Astrocyte (in vitro differentiated cells and primary cell): ENCODE data around the gene CCDC136. TPM values are rescaled to one million over a fixed set of nuclear protein-coding genes. Genes with fewer than 3 reads are reported as not detected.

Experiments used
- DNase-seq: peaks from one replicate; pipeline ENCODE4 v3.0.0-alpha.2; 2010; ENCODE audit warnings: low read depth
- FAIRE-seq: peaks from 2 replicates; lab custom pipeline; 2011; peaks lifted over from hg19 to GRCh38; lab: Jason Lieb, UNC
- H2AFZ ChIP-seq: 2 replicates; pipeline ENCODE4 v1.6.0; 2012; ENCODE audit warnings: low read depth, low read length, inconsistent platforms
- H3K27ac ChIP-seq: 2 replicates; pipeline ENCODE4 v1.5.1; 2011; ENCODE audit warnings: low read depth, low read length, inconsistent platforms
- H3K27me3 ChIP-seq: 2 replicates; pipeline ENCODE4 v1.6.0; 2011; ENCODE audit warnings: low read length, inconsistent platforms; ENCODE audit not compliant: insufficient read depth
- H3K36me3 ChIP-seq: 2 replicates; pipeline ENCODE4 v1.5.1; 2011; ENCODE audit warnings: low read length, inconsistent platforms; ENCODE audit not compliant: insufficient read depth
- H3K4me1 ChIP-seq: 2 replicates; pipeline ENCODE4 v1.5.1; 2011; ENCODE audit warnings: low read length, inconsistent platforms; ENCODE audit not compliant: insufficient read depth
- H3K4me2 ChIP-seq: 2 replicates; pipeline ENCODE4 v1.6.0; 2012; ENCODE audit warnings: low read length, inconsistent platforms
- H3K4me3 ChIP-seq: 2 replicates; pipeline ENCODE4 v1.5.1; 2011; ENCODE audit warnings: low read depth, mild to moderate bottlenecking, low read length, inconsistent platforms; ENCODE audit not compliant: insufficient read depth
- H3K79me2 ChIP-seq: 2 replicates; pipeline ENCODE4 v1.6.0; 2012; ENCODE audit warnings: mild to moderate bottlenecking, low read length, inconsistent platforms; ENCODE audit not compliant: insufficient read depth
- H3K9ac ChIP-seq: 2 replicates; pipeline ENCODE4 v1.6.0; 2012; ENCODE audit warnings: mild to moderate bottlenecking, low read length, inconsistent platforms
- H3K9me3 ChIP-seq: 2 replicates; pipeline ENCODE4 v1.5.1; 2012; ENCODE audit warnings: low read depth, mild to moderate bottlenecking, low read length, inconsistent platforms; ENCODE audit not compliant: insufficient read depth
- H4K20me1 ChIP-seq: 2 replicates; pipeline ENCODE4 v1.6.0; 2012; ENCODE audit warnings: low read length, inconsistent platforms; ENCODE audit not compliant: insufficient read depth
- H3K27ac Mint-ChIP-seq: one replicate; pipeline ENCODE4 v1.8.0; 2021; ENCODE audit warnings: mild to moderate bottlenecking, mixed read lengths; ENCODE audit not compliant: unreplicated experiment
- H3K27me3 Mint-ChIP-seq: one replicate; pipeline ENCODE4 v1.8.0; 2021; ENCODE audit warnings: low read depth, mixed read lengths; ENCODE audit not compliant: unreplicated experiment
- H3K36me3 Mint-ChIP-seq: one replicate; pipeline ENCODE4 v1.8.0; 2021; ENCODE audit warnings: low read depth, mixed read lengths; ENCODE audit not compliant: unreplicated experiment
- H3K4me1 Mint-ChIP-seq: one replicate; pipeline ENCODE4 v1.8.0; 2021; ENCODE audit warnings: low read depth, mixed read lengths; ENCODE audit not compliant: unreplicated experiment
- H3K4me3 Mint-ChIP-seq: one replicate; pipeline ENCODE4 v1.8.0; 2021; ENCODE audit warnings: mild to moderate bottlenecking, moderate library complexity, mixed read lengths; ENCODE audit not compliant: unreplicated experiment
- H3K9me3 Mint-ChIP-seq: one replicate; pipeline ENCODE4 v1.8.0; 2021; ENCODE audit warnings: mild to moderate bottlenecking, mixed read lengths; ENCODE audit not compliant: unreplicated experiment
- EZH2 ChIP-seq: IDR thresholded peaks from 2 replicates; pipeline ENCODE4 v1.6.1; 2012; ENCODE audit warnings: mild to moderate bottlenecking, low read length, inconsistent platforms; ENCODE audit not compliant: insufficient read depth
- total RNA-seq: library from RNA; stranded (reverse); gene quantifications from 2 replicates; pipeline ENCODE4 v1.2.1, GENCODE V29; 2021
- TF ChIP-seq, protein P1 (sequence below): IDR thresholded peaks from 2 replicates; pipeline ENCODE4 v1.5.1; 2011; ENCODE audit warnings: low read depth, mild to moderate bottlenecking, inconsistent platforms, low read length, moderate library complexity; ENCODE audit not compliant: insufficient read depth

The CCDC136 gene
- total RNA-seq, 1 donor from 2014 or later = 14.9 TPM

DNA sequence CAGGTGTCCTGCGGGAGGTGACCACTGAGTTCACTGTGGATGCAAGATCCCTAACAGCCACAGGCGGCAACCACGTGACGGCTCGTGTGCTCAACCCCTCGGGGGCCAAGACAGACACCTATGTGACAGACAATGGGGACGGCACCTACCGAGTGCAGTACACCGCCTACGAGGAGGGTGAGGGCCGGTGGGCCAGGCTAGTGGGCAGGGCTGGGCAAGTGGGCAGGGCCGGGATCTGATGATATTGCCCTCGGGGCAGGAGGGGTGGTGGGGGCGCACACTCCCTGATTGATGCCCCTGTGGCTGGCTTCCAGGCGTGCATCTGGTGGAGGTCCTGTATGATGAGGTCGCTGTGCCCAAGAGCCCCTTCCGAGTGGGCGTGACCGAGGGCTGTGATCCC lies 54.2 kb downstream of the CCDC136 start:
- Mint-ChIP-seq H3K9me3 (no peaks in the 10 kb centered on the region), H3K4me1 (no peaks in the 10 kb centered on the region), H3K4me3 (no peak overlapping the region), H3K27ac (no peak overlapping the region), H3K27me3 (no peaks in the 10 kb centered on the region), H3K36me3 (peaks cover 15% of the 10 kb centered on the region)
- TF ChIP-seq EZH2 = no peak
- TF ChIP-seq, protein P1, sequence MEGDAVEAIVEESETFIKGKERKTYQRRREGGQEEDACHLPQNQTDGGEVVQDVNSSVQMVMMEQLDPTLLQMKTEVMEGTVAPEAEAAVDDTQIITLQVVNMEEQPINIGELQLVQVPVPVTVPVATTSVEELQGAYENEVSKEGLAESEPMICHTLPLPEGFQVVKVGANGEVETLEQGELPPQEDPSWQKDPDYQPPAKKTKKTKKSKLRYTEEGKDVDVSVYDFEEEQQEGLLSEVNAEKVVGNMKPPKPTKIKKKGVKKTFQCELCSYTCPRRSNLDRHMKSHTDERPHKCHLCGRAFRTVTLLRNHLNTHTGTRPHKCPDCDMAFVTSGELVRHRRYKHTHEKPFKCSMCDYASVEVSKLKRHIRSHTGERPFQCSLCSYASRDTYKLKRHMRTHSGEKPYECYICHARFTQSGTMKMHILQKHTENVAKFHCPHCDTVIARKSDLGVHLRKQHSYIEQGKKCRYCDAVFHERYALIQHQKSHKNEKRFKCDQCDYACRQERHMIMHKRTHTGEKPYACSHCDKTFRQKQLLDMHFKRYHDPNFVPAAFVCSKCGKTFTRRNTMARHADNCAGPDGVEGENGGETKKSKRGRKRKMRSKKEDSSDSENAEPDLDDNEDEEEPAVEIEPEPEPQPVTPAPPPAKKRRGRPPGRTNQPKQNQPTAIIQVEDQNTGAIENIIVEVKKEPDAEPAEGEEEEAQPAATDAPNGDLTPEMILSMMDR = no peak
- Histone ChIP-seq H3K4me3 (no peak overlapping the region), H4K20me1 (peaks cover 93% of the 10 kb centered on the region), H3K9me3 (no peaks in the 10 kb centered on the region), H2AFZ (no peak overlapping the region), H3K9ac (no peak overlapping the region), H3K79me2 (peaks cover 26% of the 10 kb centered on the region), H3K4me2 (no peak overlapping the region), H3K4me1 (peaks cover 10% of the 10 kb centered on the region), H3K27me3 (no peaks in the 10 kb centered on the region), H3K36me3 (peaks cover 76% of the 10 kb centered on the region), H3K27ac (no peak overlapping the region)
- DNase-seq (no peak), FAIRE-seq (no peak)

GRCh38 chr7:128846781-128847444 lies 55.1 kb downstream of the CCDC136 start:
- peaks cover 32% of the 10 kb centered on the region for H3K79me2 ChIP-seq
- Mint-ChIP-seq H3K4me1 (no peaks in the 10 kb centered on the region), H3K36me3 (peaks cover 15% of the 10 kb centered on the region), H3K9me3 (no peaks in the 10 kb centered on the region), H3K27ac (no peak overlapping the region), H3K27me3 (no peaks in the 10 kb centered on the region), H3K4me3 (no peak overlapping the region)
- H3K9me3 ChIP-seq = no peaks in the 10 kb centered on the region
- H4K20me1 ChIP-seq = peaks cover 92% of the 10 kb centered on the region
- H3K4me1 ChIP-seq = peaks cover under 1% of the 10 kb centered on the region
- H3K36me3 ChIP-seq = peaks cover 74% of the 10 kb centered on the region
- no peak overlapping the region for H3K4me2 ChIP-seq
- DNase-seq = no peak
- no peak for TF ChIP-seq EZH2
- TF ChIP-seq, protein P1 = no peak
- H2AFZ ChIP-seq = no peak overlapping the region
- FAIRE-seq = no peak
- H3K27ac ChIP-seq = no peak overlapping the region
- H3K9ac ChIP-seq = no peak overlapping the region
- H3K27me3 ChIP-seq = no peaks in the 10 kb centered on the region
- no peak overlapping the region for H3K4me3 ChIP-seq

DNA sequence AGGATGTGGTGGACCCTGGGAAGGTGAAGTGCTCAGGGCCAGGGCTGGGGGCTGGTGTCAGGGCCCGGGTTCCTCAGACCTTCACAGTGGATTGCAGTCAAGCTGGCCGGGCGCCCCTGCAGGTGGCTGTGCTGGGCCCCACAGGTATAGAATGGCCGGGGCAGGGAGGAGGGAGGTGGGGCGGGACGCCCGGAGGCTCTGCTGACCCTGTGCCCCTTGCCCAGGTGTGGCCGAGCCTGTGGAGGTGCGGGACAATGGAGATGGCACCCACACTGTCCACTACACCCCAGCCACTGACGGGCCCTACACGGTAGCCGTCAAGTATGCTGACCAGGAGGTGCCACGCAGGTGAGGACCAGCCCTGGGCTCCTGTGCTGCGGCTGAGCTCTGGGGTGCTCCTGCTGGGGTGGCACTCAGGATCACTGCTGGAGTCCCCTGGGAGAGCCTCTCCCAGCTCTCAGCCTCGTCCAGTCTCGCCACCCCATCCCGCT lies 56.0 kb downstream of the CCDC136 start:
- Histone ChIP-seq H4K20me1 (peaks cover 93% of the 10 kb centered on the region), H2AFZ (no peak overlapping the region), H3K27ac (no peak overlapping the region), H3K36me3 (peaks cover 76% of the 10 kb centered on the region), H3K9ac (no peak overlapping the region), H3K4me3 (no peak overlapping the region), H3K27me3 (no peaks in the 10 kb centered on the region), H3K4me1 (no peaks in the 10 kb centered on the region), H3K79me2 (peaks cover 27% of the 10 kb centered on the region), H3K4me2 (no peak overlapping the region), H3K9me3 (no peaks in the 10 kb centered on the region)
- no peaks in the 10 kb centered on the region for H3K4me1 Mint-ChIP-seq
- TF ChIP-seq, protein P1 = no peak
- no peak for TF ChIP-seq EZH2
- no peaks in the 10 kb centered on the region for H3K27me3 Mint-ChIP-seq
- H3K36me3 Mint-ChIP-seq = peaks cover 13% of the 10 kb centered on the region
- FAIRE-seq = no peak
- H3K9me3 Mint-ChIP-seq = no peaks in the 10 kb centered on the region
- no peak overlapping the region for H3K4me3 Mint-ChIP-seq
- no peak for DNase-seq
- no peak overlapping the region for H3K27ac Mint-ChIP-seq
